GM12872 (cell line): Measurements from ENCODE around the gene MYADML2.

ENCODE experiments used
- TF ChIP-seq, protein P1 (sequence below): IDR thresholded peaks from 3 replicates; pipeline ENCODE4 v1.5.1; 2011; ENCODE audit warnings: low read depth, mild to moderate bottlenecking, low read length, moderate library complexity; ENCODE audit not compliant: insufficient read depth

Gene MYADML2

DNA sequence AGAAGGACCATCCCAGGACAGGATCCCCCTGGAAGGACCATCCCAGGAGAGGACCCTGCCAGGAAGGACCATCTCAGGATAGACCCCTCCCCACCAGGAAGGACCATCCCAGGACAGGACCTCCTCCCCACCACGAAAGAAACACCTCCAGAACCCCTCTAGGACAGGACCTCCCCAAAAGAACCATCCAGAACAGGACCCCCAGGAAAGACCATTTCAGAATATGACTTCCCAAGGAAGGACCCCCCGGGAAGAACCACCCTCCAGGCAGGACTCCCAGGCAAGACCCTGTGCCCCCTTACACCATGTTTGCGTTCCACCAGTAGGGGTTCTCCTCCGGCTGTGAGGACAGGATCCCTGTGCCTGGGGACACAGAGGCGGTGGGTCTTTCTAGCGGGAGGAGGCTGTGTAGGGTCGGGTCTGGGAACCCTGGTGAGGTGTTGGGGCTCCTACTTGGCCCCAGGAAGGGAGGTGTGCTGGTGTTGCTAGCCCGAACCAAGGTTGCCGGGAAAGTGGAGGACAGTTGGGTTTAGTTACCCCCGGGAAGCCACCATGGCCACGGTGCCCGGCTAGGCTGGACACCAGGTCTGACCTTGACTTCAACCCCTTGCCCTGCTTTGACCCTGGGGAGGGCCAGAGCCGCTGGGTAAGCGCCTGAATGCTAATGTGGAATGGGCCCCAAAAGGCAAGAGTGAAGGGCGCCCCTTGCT, 11.8 kb upstream of the MYADML2 start:
- TF ChIP-seq, protein P1, sequence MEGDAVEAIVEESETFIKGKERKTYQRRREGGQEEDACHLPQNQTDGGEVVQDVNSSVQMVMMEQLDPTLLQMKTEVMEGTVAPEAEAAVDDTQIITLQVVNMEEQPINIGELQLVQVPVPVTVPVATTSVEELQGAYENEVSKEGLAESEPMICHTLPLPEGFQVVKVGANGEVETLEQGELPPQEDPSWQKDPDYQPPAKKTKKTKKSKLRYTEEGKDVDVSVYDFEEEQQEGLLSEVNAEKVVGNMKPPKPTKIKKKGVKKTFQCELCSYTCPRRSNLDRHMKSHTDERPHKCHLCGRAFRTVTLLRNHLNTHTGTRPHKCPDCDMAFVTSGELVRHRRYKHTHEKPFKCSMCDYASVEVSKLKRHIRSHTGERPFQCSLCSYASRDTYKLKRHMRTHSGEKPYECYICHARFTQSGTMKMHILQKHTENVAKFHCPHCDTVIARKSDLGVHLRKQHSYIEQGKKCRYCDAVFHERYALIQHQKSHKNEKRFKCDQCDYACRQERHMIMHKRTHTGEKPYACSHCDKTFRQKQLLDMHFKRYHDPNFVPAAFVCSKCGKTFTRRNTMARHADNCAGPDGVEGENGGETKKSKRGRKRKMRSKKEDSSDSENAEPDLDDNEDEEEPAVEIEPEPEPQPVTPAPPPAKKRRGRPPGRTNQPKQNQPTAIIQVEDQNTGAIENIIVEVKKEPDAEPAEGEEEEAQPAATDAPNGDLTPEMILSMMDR = no peak

DNA sequence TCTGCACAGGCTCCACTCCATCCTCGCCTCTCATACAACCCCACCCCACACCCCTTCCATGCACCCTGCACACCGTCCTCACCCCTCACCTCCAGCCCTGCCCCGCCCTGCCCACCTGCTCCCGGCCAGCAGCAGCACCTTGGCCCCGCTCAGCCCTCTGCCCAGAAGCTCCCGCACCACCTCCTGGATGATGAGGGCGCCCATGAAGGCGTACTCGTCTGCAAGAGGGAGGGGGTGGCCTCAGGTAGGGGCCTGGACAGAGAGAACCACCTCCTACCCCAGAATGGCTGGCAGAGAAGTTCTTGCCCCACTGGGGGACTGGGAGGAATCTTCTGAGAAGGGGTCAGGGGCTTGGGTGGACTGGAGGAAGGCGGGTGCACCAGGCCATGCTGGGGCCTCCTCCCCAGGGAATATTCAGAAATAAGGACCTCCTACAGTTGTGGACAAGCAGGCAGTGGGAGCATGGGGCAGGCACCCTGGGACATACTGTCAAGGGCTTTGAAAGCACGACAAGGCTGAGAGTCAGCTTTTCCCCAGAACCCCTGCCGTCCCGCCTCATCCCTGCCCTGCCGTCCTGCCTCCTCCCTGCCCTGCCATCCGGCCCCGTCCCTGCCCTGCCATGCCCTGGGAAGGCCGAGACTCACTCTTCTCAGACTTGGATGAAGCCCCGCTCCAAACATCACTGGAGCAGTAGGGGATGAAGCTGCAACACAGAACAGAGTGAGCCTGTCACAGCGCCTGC, 10.8 kb upstream of the MYADML2 start:
- TF ChIP-seq, protein P1 = no peak

DNA sequence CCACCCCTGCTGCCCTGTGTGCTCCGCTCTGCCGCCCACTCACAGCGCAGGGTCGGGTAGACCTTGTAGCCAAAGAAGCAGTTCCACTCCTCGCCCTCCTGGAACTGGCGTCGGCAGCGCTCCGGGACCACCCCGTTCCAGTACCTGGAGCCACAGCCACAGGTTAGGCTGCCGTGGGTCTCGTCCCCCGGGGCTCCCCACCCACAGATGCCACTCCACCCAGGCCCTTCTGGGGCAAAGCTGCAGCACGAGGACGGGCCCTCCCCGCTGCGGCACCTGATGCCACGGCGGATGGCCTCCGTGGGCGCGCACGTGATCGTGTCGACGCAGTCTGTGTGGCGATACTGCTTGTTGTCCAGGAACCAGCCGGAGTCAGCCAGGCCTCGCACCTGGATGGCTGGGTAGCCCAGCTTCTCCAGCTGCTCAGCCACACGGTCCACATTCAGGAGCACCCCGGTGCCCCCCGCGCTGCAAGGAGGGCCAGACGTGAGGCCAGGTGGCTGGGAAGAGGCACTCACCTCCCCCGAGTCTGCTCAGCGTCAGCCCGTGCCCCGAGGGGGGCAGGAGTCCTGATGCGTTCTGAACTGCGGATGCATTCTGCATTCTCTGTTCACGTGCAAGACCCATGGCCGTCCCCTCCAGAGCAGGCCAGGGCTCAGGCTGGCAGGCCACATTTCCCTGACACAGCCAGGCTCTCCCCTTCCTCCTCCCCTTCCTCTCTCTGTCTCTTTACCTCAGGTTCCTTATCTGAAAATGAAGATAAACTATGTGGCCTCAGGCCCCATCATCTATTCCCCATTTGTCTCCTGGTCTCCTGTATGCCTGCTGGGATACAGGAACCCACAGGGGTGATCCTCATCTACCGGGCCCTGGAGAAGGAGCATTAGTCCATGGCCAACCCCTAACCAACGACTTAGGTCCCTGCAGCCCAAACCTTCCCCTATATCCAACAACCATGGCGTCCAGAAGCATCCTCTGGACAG, 9.9 kb upstream of the MYADML2 start:
- TF ChIP-seq, protein P1 = no peak

DNA sequence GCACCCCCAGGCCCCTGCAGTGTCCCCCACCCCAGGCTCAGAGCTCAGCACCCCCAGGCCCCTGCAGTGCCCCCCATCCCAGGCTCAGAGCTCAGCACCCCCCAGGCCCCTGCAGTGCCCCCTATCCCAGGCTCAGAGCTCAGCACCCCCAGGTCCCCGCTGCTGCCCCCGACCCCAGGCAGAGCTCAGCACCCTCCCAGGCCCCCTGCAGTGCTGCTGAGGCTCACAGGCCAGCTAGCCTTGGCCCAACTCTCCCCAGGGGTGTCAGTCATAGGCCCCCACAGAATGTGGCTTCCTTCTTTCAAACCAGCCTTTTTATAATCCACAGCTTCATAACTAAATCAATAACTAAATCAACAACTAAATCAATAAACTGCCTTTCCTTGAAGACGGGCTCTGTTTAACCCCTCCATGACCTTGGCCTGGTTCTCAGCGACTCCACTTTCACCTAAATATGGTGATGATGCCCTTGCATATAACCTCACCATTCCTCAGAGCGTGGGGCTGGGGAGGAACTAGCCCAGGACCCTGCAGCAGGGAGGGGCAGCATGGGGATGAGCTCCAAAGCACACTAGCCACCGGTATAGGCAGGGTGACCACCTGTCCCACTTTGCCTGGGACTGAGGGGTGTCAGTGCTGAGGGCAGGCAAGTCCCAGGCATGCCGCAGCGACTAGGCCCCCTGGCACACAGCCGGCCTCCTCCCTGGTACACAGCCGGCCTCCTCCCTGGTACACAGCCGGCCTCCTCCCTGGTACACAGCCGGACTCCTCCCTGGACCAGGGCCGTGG, 8.9 kb upstream of the MYADML2 start:
- TF ChIP-seq, protein P1 = no peak

DNA sequence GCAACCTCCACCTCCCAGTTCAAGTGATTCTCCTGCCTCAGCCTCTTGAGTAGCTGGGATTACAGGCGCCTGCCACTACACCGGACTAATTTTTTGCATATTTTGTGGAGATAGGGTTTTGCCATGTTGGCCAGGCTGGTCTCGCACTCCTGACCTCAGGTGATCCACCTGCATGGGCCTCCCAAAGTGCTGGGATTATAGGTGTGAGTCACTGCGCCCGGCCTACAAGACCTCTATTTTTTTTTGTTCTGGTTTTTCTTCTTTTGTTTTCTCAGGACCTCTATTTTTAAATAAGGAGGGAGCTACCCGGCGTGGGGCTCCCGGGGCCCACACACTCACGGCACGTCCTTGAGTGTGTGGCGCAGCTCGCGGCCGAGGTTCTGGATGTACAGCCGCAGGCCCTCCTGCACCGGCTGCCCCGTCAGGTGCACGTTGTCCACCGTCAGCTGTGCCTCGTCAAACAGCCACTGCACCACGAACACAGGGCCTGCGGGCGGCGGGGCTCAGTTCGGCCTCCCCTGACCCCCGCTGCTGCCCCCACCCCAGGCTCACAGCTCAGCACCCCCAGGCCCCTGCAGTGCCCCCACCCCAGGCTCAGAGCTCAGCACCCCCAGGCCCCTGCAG, 8.1 kb upstream of the MYADML2 start:
- TF ChIP-seq, protein P1 = no peak

DNA sequence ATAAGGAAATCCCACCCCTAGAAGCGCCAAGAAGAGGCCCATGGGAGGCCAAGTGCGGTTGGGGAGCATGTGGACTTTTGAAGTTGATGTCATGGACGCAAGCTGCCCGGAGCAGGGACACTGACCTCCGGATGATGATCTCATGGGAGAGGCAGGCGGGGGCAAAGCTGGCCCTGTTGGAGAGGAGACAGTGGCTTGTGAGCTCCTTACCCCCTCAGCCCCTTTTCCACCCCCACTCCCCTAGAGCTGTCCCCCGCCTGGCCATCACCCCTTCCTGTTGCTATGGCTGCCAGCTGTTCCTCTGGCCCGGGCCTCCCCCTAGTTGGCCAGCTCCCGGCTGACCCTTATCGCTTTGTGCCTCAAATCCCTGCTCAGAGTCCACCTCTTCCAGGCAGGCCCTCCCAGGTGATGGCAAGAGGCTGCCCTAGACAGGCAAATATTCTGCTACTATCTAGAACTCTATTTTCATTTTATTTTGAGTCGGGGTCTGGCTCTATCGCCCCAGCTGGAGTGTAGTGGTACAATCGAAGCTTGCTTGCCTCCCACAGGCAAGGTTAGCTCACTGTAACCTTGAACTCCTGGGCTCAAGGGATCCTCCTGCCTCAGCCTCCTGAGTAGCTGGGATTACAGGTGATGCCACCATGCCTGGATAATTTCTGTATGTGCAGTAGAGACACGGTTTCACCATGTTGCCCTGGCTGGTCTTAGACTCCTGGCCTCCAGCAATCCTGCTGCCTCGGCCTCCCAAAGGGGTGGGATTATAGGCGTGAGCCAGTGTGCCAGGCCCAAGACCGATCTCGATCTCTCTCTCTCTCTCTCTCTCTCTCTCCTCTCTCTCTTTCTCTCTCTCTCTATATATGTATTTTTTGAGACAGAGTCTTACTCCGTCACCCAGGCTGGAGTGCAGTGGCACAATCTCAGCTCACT, 7.4 kb upstream of the MYADML2 start:
- TF ChIP-seq, protein P1 = no peak
